RWPE1 (cell line): Measurements from ENCODE around the gene STARD5.

ENCODE experiments used
- CTCF ChIA-PET: fragments of 350-600 bp; sonication (Branson Sonifier 250); formaldehyde crosslinking; extraction: SDS; loops from one replicate; lab custom pipeline; 2021; lab: Yijun Ruan, JAX
- POLR2A ChIA-PET: fragments of 400-600 bp; formaldehyde crosslinking; extraction: SDS; loops from one replicate; lab custom pipeline; 2020; ENCODE audit warnings: antibody characterized with exemption; ENCODE audit not compliant: low non-redundant PET; lab: Yijun Ruan, JAX
- DNase-seq: peaks from one replicate; pipeline ENCODE4 v3.0.0; 2012; ENCODE audit warnings: low spot score
- H3K27ac ChIP-seq: fragments of 450-650 bp; 2 replicates; pipeline ENCODE4 v1.5.1; 2017
- TF ChIP-seq, protein P1 (sequence below): fragments of 450-650 bp; conservative IDR thresholded peaks from 2 replicates; pipeline ENCODE4 v1.5.1; 2017; ENCODE audit warnings: low read depth, mild to moderate bottlenecking

Gene STARD5

DNA sequence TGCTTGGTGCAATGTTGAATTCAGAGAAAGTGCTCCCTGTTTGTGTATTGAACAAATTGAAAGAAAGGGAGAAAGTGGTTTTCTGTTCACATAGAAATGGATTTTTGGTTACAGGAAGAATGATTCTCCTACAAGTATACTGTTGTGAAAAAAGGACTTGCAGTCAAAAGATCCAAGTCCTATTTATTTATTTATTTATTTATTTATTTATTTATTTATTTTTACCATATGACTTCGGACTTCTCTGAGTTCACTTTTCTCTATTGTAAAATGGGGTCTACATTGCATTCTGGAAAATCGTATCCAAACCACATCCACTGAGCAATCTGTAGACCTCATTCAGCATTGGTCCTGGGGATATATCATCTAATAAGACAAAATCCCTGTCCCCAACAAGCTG, 46.1 kb downstream of the STARD5 start:
- TF ChIP-seq, protein P1, sequence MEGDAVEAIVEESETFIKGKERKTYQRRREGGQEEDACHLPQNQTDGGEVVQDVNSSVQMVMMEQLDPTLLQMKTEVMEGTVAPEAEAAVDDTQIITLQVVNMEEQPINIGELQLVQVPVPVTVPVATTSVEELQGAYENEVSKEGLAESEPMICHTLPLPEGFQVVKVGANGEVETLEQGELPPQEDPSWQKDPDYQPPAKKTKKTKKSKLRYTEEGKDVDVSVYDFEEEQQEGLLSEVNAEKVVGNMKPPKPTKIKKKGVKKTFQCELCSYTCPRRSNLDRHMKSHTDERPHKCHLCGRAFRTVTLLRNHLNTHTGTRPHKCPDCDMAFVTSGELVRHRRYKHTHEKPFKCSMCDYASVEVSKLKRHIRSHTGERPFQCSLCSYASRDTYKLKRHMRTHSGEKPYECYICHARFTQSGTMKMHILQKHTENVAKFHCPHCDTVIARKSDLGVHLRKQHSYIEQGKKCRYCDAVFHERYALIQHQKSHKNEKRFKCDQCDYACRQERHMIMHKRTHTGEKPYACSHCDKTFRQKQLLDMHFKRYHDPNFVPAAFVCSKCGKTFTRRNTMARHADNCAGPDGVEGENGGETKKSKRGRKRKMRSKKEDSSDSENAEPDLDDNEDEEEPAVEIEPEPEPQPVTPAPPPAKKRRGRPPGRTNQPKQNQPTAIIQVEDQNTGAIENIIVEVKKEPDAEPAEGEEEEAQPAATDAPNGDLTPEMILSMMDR, result no peak
- DNase-seq, result no peak
- ChIA-PET POLR2A (no interaction called here), CTCF (interaction anchor here (0.8 to 1.1 kb wide), 2 partner anchors 12 to 123 kb away, joined by 4 to 8 read pairs; no protein-coding TSS in a partner anchor)
- no peak overlapping the region for H3K27ac ChIP-seq

DNA sequence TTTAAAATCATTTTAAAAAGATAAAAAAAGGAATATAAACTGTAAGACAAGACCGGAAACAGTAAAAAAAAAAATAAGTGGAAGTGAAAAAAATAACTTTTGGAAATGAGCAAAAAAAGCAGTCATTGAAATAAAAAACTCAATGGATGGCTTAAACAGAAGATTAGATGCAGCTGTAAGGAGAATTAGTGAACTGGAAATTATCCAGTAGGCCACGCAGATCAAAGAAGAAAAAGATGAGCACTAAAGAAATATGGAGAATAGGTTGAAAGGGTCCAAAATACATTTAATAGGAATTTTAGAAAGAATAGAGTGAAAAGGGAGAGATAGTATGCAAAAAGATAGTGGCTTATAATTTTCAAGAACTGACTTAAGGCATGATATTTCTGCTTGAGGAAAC, 47.0 kb downstream of the STARD5 start:
- POLR2A ChIA-PET, result no interaction called here

DNA sequence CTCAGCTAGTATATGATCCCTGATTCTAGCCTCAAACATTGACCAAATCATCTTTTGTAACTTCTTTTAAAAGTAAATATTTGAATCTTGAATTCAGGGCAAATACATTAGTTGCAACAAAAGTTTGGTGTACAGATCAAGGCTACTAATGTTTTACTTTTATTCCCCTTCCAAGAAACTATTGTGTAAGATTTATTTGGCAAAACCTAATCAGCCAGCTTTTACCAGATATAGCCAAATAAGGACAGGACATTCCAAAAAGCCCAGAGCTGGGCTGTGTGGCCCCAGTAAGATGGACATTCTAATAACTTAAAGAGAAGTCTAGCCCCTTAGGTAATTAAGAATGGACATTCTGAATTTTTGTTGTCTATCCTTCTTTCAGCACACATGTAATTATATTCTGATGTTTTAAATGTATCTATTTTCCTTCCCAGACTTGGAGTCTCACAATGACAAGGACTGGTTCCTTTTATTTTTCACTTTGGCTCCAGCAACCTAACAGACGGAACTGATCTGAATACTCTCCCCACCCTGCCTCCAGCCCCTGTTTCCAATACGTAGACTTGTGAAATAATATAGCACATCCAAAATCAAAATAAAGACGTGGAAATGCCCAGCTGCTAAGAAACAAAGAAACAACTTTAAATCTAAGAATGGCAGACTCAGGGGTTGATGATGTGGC, 48.1 kb downstream of the STARD5 start:
- H3K27ac ChIP-seq, result no peak overlapping the region
- CTCF ChIA-PET, result interaction anchor here (0.6 to 5.0 kb wide), 23 partner anchors 10 to 740 kb away, joined by 3 to 35 read pairs (median 4); no protein-coding TSS in a partner anchor
- TF ChIP-seq, protein P1, result no peak
- POLR2A ChIA-PET, result no interaction called here
- no peak for DNase-seq

More for the DNA sequence above, 47.0 kb downstream of the STARD5 start:
- no peak overlapping the region for H3K27ac ChIP-seq
- no peak for DNase-seq
- TF ChIP-seq, protein P1, result no peak
- CTCF ChIA-PET, result no interaction called here

DNA sequence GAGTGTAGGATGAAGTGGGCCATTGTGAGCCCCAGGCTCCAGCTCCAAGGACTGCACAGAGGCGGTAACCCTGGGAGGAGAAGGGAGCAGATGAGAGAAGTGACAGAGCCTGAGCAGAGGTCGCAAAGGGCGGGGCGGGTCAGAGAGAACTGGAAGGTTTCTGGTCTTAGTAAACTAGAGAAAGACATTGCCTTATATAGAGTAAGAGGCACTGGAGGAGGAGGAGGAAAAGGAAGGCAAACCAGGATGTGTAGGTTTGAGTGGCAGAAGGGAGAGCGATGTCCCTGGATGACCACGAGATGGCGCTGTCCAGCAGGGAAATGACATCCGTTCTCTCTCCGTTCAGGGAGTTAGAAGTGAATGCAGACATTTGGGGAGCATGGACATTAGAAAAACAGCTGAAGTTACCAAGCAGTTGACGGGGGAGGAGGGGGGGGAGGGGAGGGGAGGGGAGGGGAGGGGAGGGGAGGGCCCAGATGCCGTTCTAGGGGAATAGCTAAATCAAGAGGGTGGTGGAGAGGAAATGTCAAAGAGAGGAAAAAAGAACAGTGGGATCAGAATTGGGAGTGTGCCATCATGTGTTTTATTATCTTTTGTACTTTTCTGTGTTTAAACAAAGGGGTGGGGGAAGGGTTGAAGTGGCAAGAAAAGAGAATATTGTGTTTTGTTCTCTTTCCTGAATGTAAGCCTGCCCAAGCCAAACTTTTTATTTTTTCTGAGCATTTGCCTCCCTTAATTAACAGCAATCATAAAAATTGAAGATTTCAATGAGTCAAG, 48.8 kb downstream of the STARD5 start:
- peak; percentile 75 for DNase-seq
- CTCF ChIA-PET, result interaction anchor here (0.5 to 5.0 kb wide), 26 partner anchors 9 to 740 kb away, joined by 3 to 35 read pairs (median 4); no protein-coding TSS in a partner anchor
- POLR2A ChIA-PET, result no interaction called here
- no peak overlapping the region for H3K27ac ChIP-seq
- TF ChIP-seq, protein P1, result peak; percentile 84

DNA sequence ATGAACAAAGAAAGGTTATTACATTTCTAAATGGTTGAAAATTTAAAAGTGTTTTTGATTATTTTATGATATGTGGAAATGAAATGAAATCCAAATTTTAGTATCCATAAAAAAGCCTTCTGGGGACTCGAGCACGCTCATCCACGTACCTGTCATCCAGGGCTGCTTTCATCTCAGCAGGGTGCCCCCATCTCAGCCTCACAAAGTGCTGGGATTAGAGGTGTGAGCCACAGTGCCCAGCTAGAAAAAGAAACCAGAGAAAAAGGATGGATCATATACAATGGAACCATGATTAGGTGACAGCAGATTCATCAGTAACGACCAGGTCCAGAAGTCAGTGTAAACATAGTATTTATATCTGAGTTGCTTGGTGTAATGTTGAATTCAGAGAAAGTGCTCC, 49.7 kb downstream of the STARD5 start:
- no peak overlapping the region for H3K27ac ChIP-seq
- POLR2A ChIA-PET, result no interaction called here

DNA sequence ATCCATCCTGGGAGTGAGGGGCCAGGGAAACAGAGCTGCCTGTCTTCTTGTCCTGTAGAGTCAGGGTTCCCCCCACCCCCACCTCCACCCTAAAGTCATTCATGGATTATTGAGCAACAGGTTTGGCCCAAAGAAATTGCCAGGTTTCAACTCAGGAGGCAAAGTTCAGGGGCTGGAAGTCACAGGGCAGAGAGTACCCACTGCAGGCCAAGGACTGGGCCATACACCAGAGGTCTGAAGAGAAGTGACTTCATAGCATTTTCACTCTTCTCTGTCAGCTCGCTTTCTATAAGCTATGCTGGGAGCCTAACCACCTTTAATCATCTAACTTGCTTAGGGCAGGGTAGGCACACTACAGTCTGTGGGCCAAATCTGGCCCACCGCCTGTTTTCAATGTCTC, 50.1 kb downstream of the STARD5 start:
- ChIA-PET CTCF (interaction anchor here (0.6 to 5.0 kb wide), 3 partner anchors 8 to 127 kb away, joined by 4 to 35 read pairs (median 4); no protein-coding TSS in a partner anchor), POLR2A (no interaction called here)
- TF ChIP-seq, protein P1, result no peak
- no peak overlapping the region for H3K27ac ChIP-seq
- no peak for DNase-seq

More for the DNA sequence above, 49.7 kb downstream of the STARD5 start:
- no peak for DNase-seq
- CTCF ChIA-PET, result interaction anchor here (0.6 to 5.0 kb wide), 10 partner anchors 8 to 199 kb away, joined by 3 to 35 read pairs (median 4); no protein-coding TSS in a partner anchor
- TF ChIP-seq, protein P1, result no peak
